GM18951 (cell line): ENCODE measurements around the gene ADD2.

Experiments used
- POLR2A ChIP-seq: IDR thresholded peaks from 4 replicates; pipeline ENCODE4 v1.6.1; 2011; ENCODE audit warnings: mild to moderate bottlenecking; ENCODE audit not compliant: insufficient read length, insufficient read depth; ENCODE audit errors: extremely low read depth
- in situ Hi-C: fragments of 300-500 bp; cut with MboI; formaldehyde crosslinking; loops from one replicate; pipeline ENCODE4 v1.12.0; 2022; ENCODE audit warnings: low sequenced_read_pairs, mixed read lengths, inconsistent platforms; ENCODE audit not compliant: unreplicated experiment

The ADD2 gene

GRCh38 chr2:70705160-70705850, 62.7 kb downstream of the ADD2 start:
- in situ Hi-C loops = no loop called here
- no peak for TF ChIP-seq POLR2A

GRCh38 chr2:70703900-70704549, 64.0 kb downstream of the ADD2 start:
- in situ Hi-C loops = no loop called here
- TF ChIP-seq POLR2A = no peak

- in situ Hi-C loops = no loop called here
- TF ChIP-seq POLR2A = no peak
Measured at GRCh38 chr2:70702711-70703395, 65.1 kb downstream of the ADD2 start.

GRCh38 chr2:70698847-70699246, 69.2 kb downstream of the ADD2 start:
- TF ChIP-seq POLR2A = no peak
- in situ Hi-C loops = no loop called here

GRCh38 chr2:70697603-70698383, 70.2 kb downstream of the ADD2 start:
- in situ Hi-C loops = no loop called here
- TF ChIP-seq POLR2A = no peak

GRCh38 chr2:70696142-70696541, 71.9 kb downstream of the ADD2 start:
- no peak for TF ChIP-seq POLR2A
- in situ Hi-C loops = no loop called here

GRCh38 chr2:70692256-70692655, 75.7 kb downstream of the ADD2 start:
- in situ Hi-C loops = no loop called here
- no peak for TF ChIP-seq POLR2A

- in situ Hi-C loops = no loop called here
- TF ChIP-seq POLR2A = no peak
Measured at GRCh38 chr2:70691497-70692140, 76.4 kb downstream of the ADD2 start.

- in situ Hi-C loops = no loop called here
- TF ChIP-seq POLR2A = no peak
Measured at GRCh38 chr2:70690846-70691245, 77.2 kb downstream of the ADD2 start.

GRCh38 chr2:70688427-70688826, 79.6 kb downstream of the ADD2 start:
- in situ Hi-C loops = no loop called here
- TF ChIP-seq POLR2A = no peak

GRCh38 chr2:70687461-70687795, 80.6 kb downstream of the ADD2 start:
- no peak for TF ChIP-seq POLR2A
- in situ Hi-C loops = no loop called here

- in situ Hi-C loops = no loop called here
- no peak for TF ChIP-seq POLR2A
Measured at GRCh38 chr2:70686577-70687460, 81.2 kb downstream of the ADD2 start.

- in situ Hi-C loops = no loop called here
- TF ChIP-seq POLR2A = no peak
Measured at GRCh38 chr2:70685771-70686171, 82.2 kb downstream of the ADD2 start.
